Mononuclear cell (primary cell): ENCODE measurements around the gene KIF17. TPM values are rescaled to one million over a fixed set of nuclear protein-coding genes. Genes with fewer than 3 reads are reported as not detected.

ENCODE experiments used
- H3K27me3 ChIP-seq: 2 replicates; pipeline ENCODE4 v1.6.0; 2011; ENCODE audit warnings: low read length, control low read depth; ENCODE audit not compliant: insufficient read depth
- H3K4me1 ChIP-seq: 2 replicates; pipeline ENCODE4 v1.5.1; 2011; ENCODE audit warnings: mild to moderate bottlenecking, low read length, control low read depth; ENCODE audit not compliant: insufficient read depth
- H3K4me3 ChIP-seq: 2 replicates; pipeline ENCODE4 v1.5.1; 2011; ENCODE audit warnings: mild to moderate bottlenecking, low read length, moderate library complexity
- H3K9me3 ChIP-seq: 2 replicates; pipeline ENCODE4 v1.5.1; 2011; ENCODE audit warnings: low read depth, mild to moderate bottlenecking, control low read depth, low read length
- total RNA-seq: library from RNA; depleted of rRNA; stranded (reverse); fragments of >200 nt; gene quantifications from one replicate; pipeline ENCODE4 v1.2.3, GENCODE V29; 2012

The KIF17 gene
- under 0.01 TPM for total RNA-seq

GRCh38 chr1:20717452-20718342 lies at the start of gene KIF17:
KIF17 (minus strand) TSS chr1:20718007; CDS start chr1:20717706, 301 bp downstream.
- Histone ChIP-seq H3K27me3 (peaks cover 31% of the 10 kb centered on the region), H3K4me1 (peaks cover 8% of the 10 kb centered on the region), H3K4me3 (no peak within 1 kb of the TSS), H3K9me3 (no peaks in the 10 kb centered on the region)

- H3K4me3 ChIP-seq: no peak overlapping the region
- H3K4me1 ChIP-seq: no peaks in the 10 kb centered on the region
- no peaks in the 10 kb centered on the region for H3K9me3 ChIP-seq
- H3K27me3 ChIP-seq: no peaks in the 10 kb centered on the region
These were observed 49.5 kb upstream of the KIF17 start for GRCh38 chr1:20767271-20767670.

GRCh38 chr1:20763417-20763816 lies 45.6 kb upstream of the KIF17 start:
- Histone ChIP-seq H3K4me3 (no peak overlapping the region), H3K27me3 (no peaks in the 10 kb centered on the region), H3K9me3 (no peaks in the 10 kb centered on the region), H3K4me1 (no peaks in the 10 kb centered on the region)

GRCh38 chr1:20760322-20760721 lies 42.5 kb upstream of the KIF17 start:
- H3K9me3 ChIP-seq: no peaks in the 10 kb centered on the region
- no peaks in the 10 kb centered on the region for H3K4me1 ChIP-seq
- no peak overlapping the region for H3K4me3 ChIP-seq
- H3K27me3 ChIP-seq: no peaks in the 10 kb centered on the region

GRCh38 chr1:20753589-20753988 lies 35.8 kb upstream of the KIF17 start:
- Histone ChIP-seq H3K4me3 (no peak overlapping the region), H3K9me3 (no peaks in the 10 kb centered on the region), H3K27me3 (no peaks in the 10 kb centered on the region), H3K4me1 (no peaks in the 10 kb centered on the region)

DNA sequence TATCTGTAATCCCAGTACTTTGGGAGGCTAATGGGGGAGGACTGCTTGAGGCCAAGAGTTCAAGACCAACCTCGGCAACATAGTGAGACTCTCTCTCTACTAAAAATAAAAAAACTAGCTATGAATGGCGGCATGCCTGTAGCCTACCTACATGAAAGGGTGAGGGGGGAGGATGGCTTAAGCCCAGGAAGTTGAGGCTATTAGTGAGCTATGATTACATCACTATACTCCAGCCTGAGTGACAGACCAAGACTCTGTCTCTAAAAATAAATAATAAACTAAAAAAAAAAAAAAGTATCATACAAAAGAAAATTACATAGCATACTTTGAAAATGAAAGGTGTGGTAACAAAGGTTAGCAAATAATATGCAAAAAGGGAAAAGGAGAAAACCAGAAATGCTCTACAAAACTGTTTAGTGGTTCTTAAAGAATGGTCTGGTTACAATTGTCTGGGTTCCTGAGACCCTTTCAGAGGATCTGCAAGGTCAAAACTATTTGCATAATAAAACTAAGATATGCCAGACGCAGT lies 33.7 kb upstream of the KIF17 start:
- Histone ChIP-seq H3K4me1 (no peaks in the 10 kb centered on the region), H3K27me3 (no peaks in the 10 kb centered on the region), H3K4me3 (no peak overlapping the region), H3K9me3 (no peaks in the 10 kb centered on the region)

DNA sequence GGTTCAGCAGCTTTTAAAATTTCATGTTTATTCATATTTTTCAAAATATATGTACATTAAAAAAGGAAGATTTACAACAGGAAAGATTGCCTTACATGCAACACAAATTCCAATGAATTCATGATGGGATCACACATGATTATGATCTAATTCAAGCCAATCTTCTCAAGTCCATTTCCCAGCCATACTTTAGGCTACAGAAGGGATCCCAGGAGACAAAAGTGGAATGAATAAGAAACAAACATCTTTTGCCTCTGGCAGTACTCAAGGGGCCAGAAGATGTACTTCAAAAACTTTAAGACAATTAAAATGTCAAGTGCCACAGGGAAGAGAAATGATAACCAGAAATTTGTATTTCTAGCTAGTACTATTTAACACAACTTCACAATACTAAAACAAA lies 24.9 kb upstream of the KIF17 start:
- Histone ChIP-seq H3K9me3 (no peaks in the 10 kb centered on the region), H3K27me3 (no peaks in the 10 kb centered on the region)

GRCh38 chr1:20740781-20741180 lies 23.0 kb upstream of the KIF17 start:
- Histone ChIP-seq H3K4me3 (no peak overlapping the region), H3K27me3 (no peaks in the 10 kb centered on the region), H3K4me1 (no peaks in the 10 kb centered on the region), H3K9me3 (no peaks in the 10 kb centered on the region)

More for the DNA sequence above, 24.9 kb upstream of the KIF17 start:
- H3K4me3 ChIP-seq: no peak overlapping the region
- H3K4me1 ChIP-seq: no peaks in the 10 kb centered on the region

GRCh38 chr1:20739225-20739624 lies 21.4 kb upstream of the KIF17 start:
- Histone ChIP-seq H3K4me1 (no peaks in the 10 kb centered on the region), H3K4me3 (no peak overlapping the region), H3K27me3 (no peaks in the 10 kb centered on the region), H3K9me3 (no peaks in the 10 kb centered on the region)

- peaks cover 20% of the 10 kb centered on the region for H3K4me1 ChIP-seq
- no peak overlapping the region for H3K4me3 ChIP-seq
- no peaks in the 10 kb centered on the region for H3K9me3 ChIP-seq
- H3K27me3 ChIP-seq: peaks cover 21% of the 10 kb centered on the region
These were observed 17.8 kb upstream of the KIF17 start for GRCh38 chr1:20735581-20736111.

- Histone ChIP-seq H3K27me3 (peaks cover 37% of the 10 kb centered on the region), H3K4me3 (no peak overlapping the region), H3K9me3 (no peaks in the 10 kb centered on the region), H3K4me1 (peaks cover 20% of the 10 kb centered on the region)
These were observed 15.7 kb upstream of the KIF17 start for GRCh38 chr1:20733360-20733975.

DNA sequence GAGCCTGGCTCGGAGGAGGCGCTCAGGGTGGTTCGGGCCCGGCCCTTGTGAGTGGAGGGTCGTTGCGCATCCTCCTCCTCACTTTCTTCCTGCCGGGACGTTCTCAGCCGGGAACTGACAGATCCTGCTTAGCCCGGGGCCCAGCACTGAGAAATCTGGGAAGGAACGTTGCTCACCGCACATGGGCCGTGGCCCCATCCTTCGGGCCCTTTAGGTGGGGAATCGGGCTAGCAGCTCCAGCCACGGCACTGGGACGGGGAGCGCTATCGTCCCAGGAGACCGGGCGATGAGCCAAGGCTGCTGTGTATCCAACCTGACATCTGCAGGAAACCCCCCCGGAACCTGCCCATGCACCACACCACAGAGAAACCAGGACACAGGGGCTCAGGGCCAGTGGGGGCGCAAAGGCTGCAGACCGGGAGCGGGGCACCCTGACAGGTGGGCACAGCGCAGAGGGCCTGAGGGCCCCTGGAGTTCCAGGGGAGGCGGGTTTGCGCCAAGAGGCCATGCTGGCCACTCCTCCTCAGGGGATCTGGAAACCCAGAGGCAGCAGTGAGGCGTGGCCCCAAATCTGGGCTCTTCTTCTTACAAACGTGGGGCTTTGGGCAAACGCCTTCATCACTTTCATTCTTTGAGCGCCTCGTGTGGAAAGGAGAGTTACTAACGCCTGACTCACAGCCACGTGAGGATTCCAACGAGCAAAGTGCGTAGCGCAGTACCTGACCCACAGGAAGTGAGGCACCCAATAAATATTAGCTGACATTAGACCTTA lies 15.0 kb upstream of the KIF17 start, which contains the start of gene SH2D5:
Gene SH2D5 (minus strand): TSS at position 116 of the 772 bp plus-strand sequence. CDS start 4,659 bp downstream, outside the sequence.
- Histone ChIP-seq H3K4me1 (peaks cover 20% of the 10 kb centered on the region), H3K27me3 (peaks cover 37% of the 10 kb centered on the region), H3K4me3 (peak within 1 kb of the TSS; percentile 36)

DNA sequence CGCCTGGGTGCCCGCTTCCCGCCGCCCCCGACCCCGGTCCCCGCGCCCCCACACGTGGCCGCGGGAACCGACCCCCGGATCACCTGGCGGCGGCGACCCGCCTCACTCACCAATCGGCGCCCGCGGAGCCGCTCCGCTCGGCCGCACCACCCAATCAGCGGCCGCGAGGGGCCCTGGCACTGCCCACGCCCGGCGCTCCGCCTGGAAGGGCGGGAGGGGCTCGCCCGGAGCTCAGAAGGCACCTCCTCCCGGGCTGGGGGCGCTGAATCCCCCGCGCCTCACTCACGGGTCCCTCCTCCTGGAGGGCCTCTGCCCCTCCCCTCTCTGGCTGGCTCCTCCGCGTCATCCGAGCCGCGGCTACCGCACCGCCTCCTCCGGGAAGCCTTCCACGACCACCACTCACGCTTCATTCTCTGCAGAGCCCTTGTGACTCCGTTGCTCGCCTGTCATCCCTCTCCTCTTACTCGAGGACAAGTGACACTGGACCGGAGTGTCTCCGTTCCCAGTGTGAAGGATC lies 14.3 kb upstream of the KIF17 start:
- Histone ChIP-seq H3K4me1 (peaks cover 20% of the 10 kb centered on the region), H3K27me3 (peaks cover 37% of the 10 kb centered on the region), H3K9me3 (no peaks in the 10 kb centered on the region), H3K4me3 (peak overlapping the region; percentile 36)

More for the DNA sequence above, 15.0 kb upstream of the KIF17 start, which contains the start of gene SH2D5:
- no peaks in the 10 kb centered on the region for H3K9me3 ChIP-seq
